Caco-2 (cell line): Measurements from ENCODE around the gene VPS13C. TPM values are rescaled to one million over a fixed set of nuclear protein-coding genes. Genes with fewer than 3 reads are reported as not detected.

Experiments
- BruUV-seq: library from RNA; stranded (reverse); fragments of 400-500 nt; replicated peaks from 2 replicates; lab custom pipeline; 2021; lab: Mats Ljungman, UMichigan
- CTCF ChIA-PET: fragments of 300-600 bp; sonication (Branson Sonifier 250); formaldehyde crosslinking; loops from one replicate; lab custom pipeline; 2022; ENCODE audit warnings: antibody characterized with exemption; lab: Charles Lee
- POLR2A ChIA-PET: fragments of 300-600 bp; sonication (Branson Sonifier 250); formaldehyde crosslinking; loops from one replicate; lab custom pipeline; 2022; ENCODE audit warnings: antibody characterized with exemption; lab: Charles Lee
- DNase-seq, 2 experiments: peaks; one replicate each; pipeline versions ENCODE4 v3.0.0 to v3.0.0-alpha.2; 2020 to 2022
- H3K27me3 ChIP-seq: replicated peaks from 2 replicates; pipeline ENCODE4 v1.6.0; 2011; ENCODE audit warnings: low read length; ENCODE audit not compliant: control insufficient read depth, insufficient read depth
- H3K36me3 ChIP-seq: 2 replicates; pipeline ENCODE4 v1.5.1; 2011; ENCODE audit warnings: low read length; ENCODE audit not compliant: control insufficient read depth, insufficient read depth
- H3K4me1 ChIP-seq: fragments of 250-450 bp; sonication (Bioruptor Pico); 2 replicates; pipeline ENCODE4 v1.5.1; 2020; ENCODE audit warnings: mild to moderate bottlenecking
- H3K4me3 ChIP-seq: 2 replicates; pipeline ENCODE4 v1.5.1; 2011; ENCODE audit warnings: low read depth, mild to moderate bottlenecking, control low read depth, low read length
- H3K9me3 ChIP-seq: fragments of 250-450 bp; sonication (Bioruptor Pico); 2 replicates; pipeline ENCODE4 v1.5.1; 2020; ENCODE audit warnings: mild to moderate bottlenecking, moderate library complexity
- H3K27ac Mint-ChIP-seq: one replicate; pipeline ENCODE4 v1.8.0; 2022; ENCODE audit warnings: mixed read lengths; ENCODE audit not compliant: unreplicated experiment
- H3K27me3 Mint-ChIP-seq: one replicate; pipeline ENCODE4 v1.8.0; 2022; ENCODE audit warnings: mixed read lengths; ENCODE audit not compliant: insufficient read depth, unreplicated experiment
- H3K36me3 Mint-ChIP-seq: one replicate; pipeline ENCODE4 v1.8.0; 2022; ENCODE audit warnings: mild to moderate bottlenecking, mixed read lengths; ENCODE audit not compliant: insufficient read depth, unreplicated experiment
- H3K4me1 Mint-ChIP-seq: one replicate; pipeline ENCODE4 v1.8.0; 2022; ENCODE audit warnings: low read depth, mixed read lengths; ENCODE audit not compliant: unreplicated experiment
- H3K4me3 Mint-ChIP-seq: one replicate; pipeline ENCODE4 v1.8.0; 2022; ENCODE audit warnings: mild to moderate bottlenecking, moderate library complexity, mixed read lengths; ENCODE audit not compliant: unreplicated experiment
- H3K9me3 Mint-ChIP-seq: one replicate; pipeline ENCODE4 v1.8.0; 2022; ENCODE audit warnings: mixed read lengths; ENCODE audit not compliant: unreplicated experiment
- intact Hi-C: fragments of 100-400 bp; cut with micrococcal nuclease; formaldehyde crosslinking; loops from one replicate; pipeline ENCODE4 v1.10.0; 2022; ENCODE audit not compliant: unreplicated experiment
- total RNA-seq: library from RNA; stranded (reverse); gene quantifications from 2 replicates; pipeline ENCODE4 v1.2.3, GENCODE V29; 2022
- TF ChIP-seq, protein P1 (sequence below), 2 experiments: fragments of 200-600 bp in 1 of 2; IDR thresholded peaks; 1 replicate in 1 of 2; 2 replicates in 1 of 2; pipeline versions ENCODE4 v1.5.1 to v1.8.0; 2011 to 2022; ENCODE audit warnings: antibody characterized with exemption in 1 of 2, control low read depth in 1 of 2, inconsistent platforms in 1 of 2, low read depth in 1 of 2, low read length in 1 of 2, mild to moderate bottlenecking in 1 of 2, moderate library complexity in 1 of 2; ENCODE audit not compliant: insufficient read depth in 1 of 2, severe bottlenecking in 1 of 2, unreplicated experiment in 1 of 2

The VPS13C gene
- total RNA-seq, 1 experiment from 2014 or later: 42.4 TPM

GRCh38 chr15:61983081-61983480 is 77.2 kb downstream of the VPS13C start:
- no peak for DNase-seq
- Mint-ChIP-seq H3K4me1 (no peaks in the 10 kb centered on the region), H3K36me3 (peaks cover 28% of the 10 kb centered on the region), H3K4me3 (no peak overlapping the region), H3K9me3 (no peaks in the 10 kb centered on the region), H3K27me3 (no peaks in the 10 kb centered on the region), H3K27ac (no peak overlapping the region)
- H3K36me3 ChIP-seq: no peaks in the 10 kb centered on the region
- no peak overlapping the region for H3K4me3 ChIP-seq
- BruUV-seq: no TSS peak
- ChIA-PET POLR2A (no interaction called here), CTCF (no interaction called here)
- TF ChIP-seq, protein P1, sequence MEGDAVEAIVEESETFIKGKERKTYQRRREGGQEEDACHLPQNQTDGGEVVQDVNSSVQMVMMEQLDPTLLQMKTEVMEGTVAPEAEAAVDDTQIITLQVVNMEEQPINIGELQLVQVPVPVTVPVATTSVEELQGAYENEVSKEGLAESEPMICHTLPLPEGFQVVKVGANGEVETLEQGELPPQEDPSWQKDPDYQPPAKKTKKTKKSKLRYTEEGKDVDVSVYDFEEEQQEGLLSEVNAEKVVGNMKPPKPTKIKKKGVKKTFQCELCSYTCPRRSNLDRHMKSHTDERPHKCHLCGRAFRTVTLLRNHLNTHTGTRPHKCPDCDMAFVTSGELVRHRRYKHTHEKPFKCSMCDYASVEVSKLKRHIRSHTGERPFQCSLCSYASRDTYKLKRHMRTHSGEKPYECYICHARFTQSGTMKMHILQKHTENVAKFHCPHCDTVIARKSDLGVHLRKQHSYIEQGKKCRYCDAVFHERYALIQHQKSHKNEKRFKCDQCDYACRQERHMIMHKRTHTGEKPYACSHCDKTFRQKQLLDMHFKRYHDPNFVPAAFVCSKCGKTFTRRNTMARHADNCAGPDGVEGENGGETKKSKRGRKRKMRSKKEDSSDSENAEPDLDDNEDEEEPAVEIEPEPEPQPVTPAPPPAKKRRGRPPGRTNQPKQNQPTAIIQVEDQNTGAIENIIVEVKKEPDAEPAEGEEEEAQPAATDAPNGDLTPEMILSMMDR (IDR thresholded peaks at IDR 0.05; ENCODE audit: insufficient read depth in 1 of 2, low read depth in 1 of 2, low read length in 1 of 2, severe bottlenecking in 1 of 2, unreplicated experiment in 1 of 2): no peak
- intact Hi-C loops: no loop called here
- no peaks in the 10 kb centered on the region for H3K4me1 ChIP-seq
- H3K9me3 ChIP-seq: no peaks in the 10 kb centered on the region
- H3K27me3 ChIP-seq: no peaks in the 10 kb centered on the region

DNA sequence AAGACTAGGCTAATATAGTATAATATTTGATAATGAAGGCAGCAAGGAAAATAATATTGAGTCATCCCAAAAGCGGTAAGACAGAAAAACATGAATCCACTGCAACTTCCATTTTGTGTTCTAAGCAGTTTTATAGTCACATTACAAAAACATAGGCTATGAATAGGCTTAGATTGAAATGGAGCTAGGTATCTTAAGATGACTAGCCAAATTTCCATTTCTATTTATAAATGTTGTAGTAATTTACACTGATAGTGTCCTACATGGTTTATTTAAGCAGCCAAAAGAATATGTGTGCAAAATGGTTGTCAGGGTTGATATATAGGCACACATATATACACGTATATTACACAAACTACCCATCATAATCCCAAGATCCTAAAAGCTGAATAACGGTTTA is 82.0 kb downstream of the VPS13C start:
- Histone ChIP-seq H3K27me3 (no peaks in the 10 kb centered on the region), H3K4me3 (no peak overlapping the region), H3K36me3 (no peaks in the 10 kb centered on the region), H3K9me3 (no peaks in the 10 kb centered on the region), H3K4me1 (no peaks in the 10 kb centered on the region)
- Mint-ChIP-seq H3K36me3 (peaks cover 22% of the 10 kb centered on the region), H3K4me3 (no peak overlapping the region), H3K4me1 (no peaks in the 10 kb centered on the region), H3K9me3 (no peaks in the 10 kb centered on the region), H3K27me3 (no peaks in the 10 kb centered on the region), H3K27ac (no peak overlapping the region)
- BruUV-seq: no TSS peak
- no peak for DNase-seq
- intact Hi-C loops: no loop called here
- ChIA-PET CTCF (no interaction called here), POLR2A (no interaction called here)
- TF ChIP-seq, protein P1 (IDR thresholded peaks at IDR 0.05; ENCODE audit: insufficient read depth in 1 of 2, low read depth in 1 of 2, low read length in 1 of 2, severe bottlenecking in 1 of 2, unreplicated experiment in 1 of 2): no peak

DNA sequence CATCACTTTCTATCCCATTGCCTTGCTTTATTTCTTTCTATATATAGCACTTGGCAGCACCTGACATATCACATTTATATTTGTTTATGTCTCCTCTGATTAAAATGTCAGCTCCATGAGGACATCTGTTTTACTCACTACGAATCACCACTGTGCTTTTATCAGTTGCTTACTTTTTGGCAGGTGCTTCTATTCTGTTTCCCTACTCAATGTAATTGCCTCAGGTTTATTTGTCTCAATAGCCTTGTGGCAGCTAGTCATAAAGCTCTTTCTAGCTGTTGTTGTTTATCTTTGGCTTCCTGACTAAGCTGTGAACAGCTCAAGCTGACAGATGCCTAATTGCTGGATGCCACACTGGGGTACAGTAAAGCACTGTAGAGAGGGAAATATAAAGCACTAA is 85.5 kb downstream of the VPS13C start:
- no peaks in the 10 kb centered on the region for H3K4me1 Mint-ChIP-seq
- POLR2A ChIA-PET: no interaction called here
- no peaks in the 10 kb centered on the region for H3K9me3 Mint-ChIP-seq
- CTCF ChIA-PET: no interaction called here
- intact Hi-C loops: no loop called here
- H3K9me3 ChIP-seq: no peaks in the 10 kb centered on the region
- H3K4me3 ChIP-seq: no peak overlapping the region
- no peak overlapping the region for H3K27ac Mint-ChIP-seq
- TF ChIP-seq, protein P1 (IDR thresholded peaks at IDR 0.05; ENCODE audit: insufficient read depth in 1 of 2, low read depth in 1 of 2, low read length in 1 of 2, severe bottlenecking in 1 of 2, unreplicated experiment in 1 of 2): no peak
- no peak for DNase-seq
- peaks cover 36% of the 10 kb centered on the region for H3K36me3 Mint-ChIP-seq
- H3K4me1 ChIP-seq: no peaks in the 10 kb centered on the region
- H3K36me3 ChIP-seq: no peaks in the 10 kb centered on the region
- no peak overlapping the region for H3K4me3 Mint-ChIP-seq
- no peaks in the 10 kb centered on the region for H3K27me3 ChIP-seq
- H3K27me3 Mint-ChIP-seq: no peaks in the 10 kb centered on the region
- BruUV-seq: no TSS peak
